Hepatic stellate cell (primary cell): ENCODE data around the gene SIRPA.

ENCODE experiments used
- DNase-seq: peaks from one replicate; pipeline ENCODE4 v3.0.0; 2011; ENCODE audit warnings: low spot score

Gene SIRPA

GRCh38 chr20:1888796-1889463, 6.3 kb upstream of the SIRPA start:
- no peak for DNase-seq

GRCh38 chr20:1890469-1891262, 4.5 kb upstream of the SIRPA start:
- no peak for DNase-seq

GRCh38 chr20:1891263-1892118, 3.7 kb upstream of the SIRPA start:
- no peak for DNase-seq

GRCh38 chr20:1892119-1892385, 3.2 kb upstream of the SIRPA start:
- DNase-seq = no peak

- no peak for DNase-seq
These were observed 1.3 kb upstream of the SIRPA start for GRCh38 chr20:1893721-1894470.

GRCh38 chr20:1894471-1894950, 696 bp upstream of the SIRPA start:
- DNase-seq = peak; percentile 77

- peak; percentile 38 for DNase-seq
These were observed 672 bp downstream of the SIRPA start for GRCh38 chr20:1895674-1896483.

- no peak for DNase-seq
These were observed 1.5 kb downstream of the SIRPA start for GRCh38 chr20:1896484-1897258.

GRCh38 chr20:1897541-1897940, 2.3 kb downstream of the SIRPA start:
- no peak for DNase-seq

GRCh38 chr20:1897965-1898464, 2.8 kb downstream of the SIRPA start:
- no peak for DNase-seq

GRCh38 chr20:1898482-1899240, 3.5 kb downstream of the SIRPA start:
- DNase-seq = no peak

- no peak for DNase-seq
These were observed 4.0 kb downstream of the SIRPA start for GRCh38 chr20:1899241-1899525.

- DNase-seq = peak; percentile 85
These were observed 5.2 kb downstream of the SIRPA start for GRCh38 chr20:1900321-1900801.

GRCh38 chr20:1901704-1902103, 6.5 kb downstream of the SIRPA start:
- no peak for DNase-seq

- no peak for DNase-seq
These were observed 7.0 kb downstream of the SIRPA start for GRCh38 chr20:1902188-1902587.

GRCh38 chr20:1904135-1904534, 8.9 kb downstream of the SIRPA start:
- no peak for DNase-seq

- no peak for DNase-seq
These were observed 9.8 kb downstream of the SIRPA start for GRCh38 chr20:1905009-1905408.

- DNase-seq = no peak
These were observed 10.5 kb downstream of the SIRPA start for GRCh38 chr20:1905693-1906092.

- no peak for DNase-seq
These were observed 11.3 kb downstream of the SIRPA start for GRCh38 chr20:1906361-1907051.
